ENCODE results near the gene EML4. TPM values are rescaled to one million over a fixed set of nuclear protein-coding genes. Genes with fewer than 3 reads are reported as not detected.
"Not testable (repeated sequence)": the region's sequence is repeated elsewhere in the genome, so short reads cannot be mapped to it uniquely, and the experiment has no call there.

EML4 gene
- 10 to 100 TPM; 47.9 to 88.3 (median 66.3) TPM for total RNA-seq
- long read RNA-seq, donor 1, full-length matches to known transcripts: 13 of 25 reads
- long read RNA-seq, donor 1, partial matches to known transcripts: 8 of 25 reads
- long read RNA-seq, donor 1, other reads (novel, unspliced or antisense): 4 of 25 reads
- long read RNA-seq, donor 2, transcript EML4-205 (4 exons, 962 nt): major isoform, 5 of 25 reads
- long read RNA-seq, donor 2, partial matches to known transcripts: 16 of 25 reads
- long read RNA-seq, donor 2, other reads (novel, unspliced or antisense): 4 of 25 reads

DNA sequence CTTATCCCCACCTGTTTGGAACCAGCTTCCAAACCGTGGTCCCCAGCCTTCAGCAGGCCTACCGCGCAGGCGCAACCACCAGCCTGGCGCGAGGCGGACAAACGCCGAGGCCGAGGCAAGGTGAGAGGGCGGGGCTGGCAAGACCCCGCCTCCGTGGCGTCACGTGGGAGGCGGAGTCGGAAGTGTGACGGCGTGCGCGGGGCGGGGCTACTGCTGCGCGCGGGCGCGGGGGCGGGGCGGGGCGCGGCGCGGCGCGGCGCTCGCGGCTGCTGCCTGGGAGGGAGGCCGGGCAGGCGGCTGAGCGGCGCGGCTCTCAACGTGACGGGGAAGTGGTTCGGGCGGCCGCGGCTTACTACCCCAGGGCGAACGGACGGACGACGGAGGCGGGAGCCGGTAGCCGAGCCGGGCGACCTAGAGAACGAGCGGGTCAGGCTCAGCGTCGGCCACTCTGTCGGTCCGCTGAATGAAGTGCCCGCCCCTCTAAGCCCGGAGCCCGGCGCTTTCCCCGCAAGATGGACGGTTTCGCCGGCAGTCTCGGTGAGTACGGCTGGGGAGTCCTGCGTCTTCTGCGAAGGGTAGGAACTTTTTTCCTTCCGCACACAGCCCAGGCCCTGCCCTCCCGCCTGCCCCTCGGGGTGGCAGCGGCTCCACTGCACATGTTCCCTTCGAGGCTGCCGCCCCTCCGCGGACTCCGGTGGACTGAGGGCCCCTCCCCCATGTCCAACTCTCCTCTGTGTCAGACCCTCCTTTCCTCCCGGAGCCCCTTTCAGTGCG is at the start of gene EML4:
EML4 (plus strand) TSS at position 254 of the 774 bp plus-strand sequence; CDS start at position 513, 259 bp downstream.
- intact Hi-C loops (cut with DNase I, micrococcal nuclease): no loop called here
- Histone ChIP-seq H3K36me3 (ENCODE audit: low read depth) (no peaks in the 10 kb centered on the region), H3K4me1 (ENCODE audit: low read depth) (peaks cover 18% of the 10 kb centered on the region), H3K9me3 (no peaks in the 10 kb centered on the region), H3K4me3 (peak within 1 kb of the TSS; percentile 78)
- DNase-seq (peak; percentile 93 to 97 (median 96)), ATAC-seq (peak; percentile 96)
- TF ChIP-seq, protein P1, sequence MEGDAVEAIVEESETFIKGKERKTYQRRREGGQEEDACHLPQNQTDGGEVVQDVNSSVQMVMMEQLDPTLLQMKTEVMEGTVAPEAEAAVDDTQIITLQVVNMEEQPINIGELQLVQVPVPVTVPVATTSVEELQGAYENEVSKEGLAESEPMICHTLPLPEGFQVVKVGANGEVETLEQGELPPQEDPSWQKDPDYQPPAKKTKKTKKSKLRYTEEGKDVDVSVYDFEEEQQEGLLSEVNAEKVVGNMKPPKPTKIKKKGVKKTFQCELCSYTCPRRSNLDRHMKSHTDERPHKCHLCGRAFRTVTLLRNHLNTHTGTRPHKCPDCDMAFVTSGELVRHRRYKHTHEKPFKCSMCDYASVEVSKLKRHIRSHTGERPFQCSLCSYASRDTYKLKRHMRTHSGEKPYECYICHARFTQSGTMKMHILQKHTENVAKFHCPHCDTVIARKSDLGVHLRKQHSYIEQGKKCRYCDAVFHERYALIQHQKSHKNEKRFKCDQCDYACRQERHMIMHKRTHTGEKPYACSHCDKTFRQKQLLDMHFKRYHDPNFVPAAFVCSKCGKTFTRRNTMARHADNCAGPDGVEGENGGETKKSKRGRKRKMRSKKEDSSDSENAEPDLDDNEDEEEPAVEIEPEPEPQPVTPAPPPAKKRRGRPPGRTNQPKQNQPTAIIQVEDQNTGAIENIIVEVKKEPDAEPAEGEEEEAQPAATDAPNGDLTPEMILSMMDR (IDR thresholded peaks at IDR 0.05): no peak

DNA sequence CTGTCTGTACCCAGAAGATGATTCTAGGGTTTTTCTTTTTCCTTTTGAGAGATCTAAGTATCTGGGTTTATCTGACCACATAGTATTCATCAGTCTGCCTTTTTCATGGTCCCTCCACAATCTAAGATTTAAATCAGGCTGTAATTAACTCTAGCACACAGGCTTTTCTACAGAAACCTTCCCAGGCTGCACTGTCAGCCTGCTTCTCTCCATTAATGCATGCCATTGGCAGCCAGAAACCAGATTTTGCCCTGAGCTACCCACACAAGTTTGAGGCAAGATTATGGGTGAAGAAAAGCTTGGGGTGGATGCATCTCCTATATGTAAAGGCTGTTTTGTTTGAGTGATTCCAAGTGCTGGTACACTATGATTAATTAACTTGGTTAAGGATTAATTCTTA is 45.7 kb upstream of the EML4 start:
- H3K9me3 ChIP-seq: no peaks in the 10 kb centered on the region
- no peaks in the 10 kb centered on the region for H3K36me3 ChIP-seq (ENCODE audit: low read depth)
- H3K4me1 ChIP-seq (ENCODE audit: low read depth): peaks cover 10% of the 10 kb centered on the region
- H3K4me3 ChIP-seq: no peak overlapping the region
- TF ChIP-seq, protein P1 (IDR thresholded peaks at IDR 0.05): no peak
- ATAC-seq (no peak), DNase-seq (no peak)
- intact Hi-C loops (cut with DNase I, micrococcal nuclease): no loop called here

DNA sequence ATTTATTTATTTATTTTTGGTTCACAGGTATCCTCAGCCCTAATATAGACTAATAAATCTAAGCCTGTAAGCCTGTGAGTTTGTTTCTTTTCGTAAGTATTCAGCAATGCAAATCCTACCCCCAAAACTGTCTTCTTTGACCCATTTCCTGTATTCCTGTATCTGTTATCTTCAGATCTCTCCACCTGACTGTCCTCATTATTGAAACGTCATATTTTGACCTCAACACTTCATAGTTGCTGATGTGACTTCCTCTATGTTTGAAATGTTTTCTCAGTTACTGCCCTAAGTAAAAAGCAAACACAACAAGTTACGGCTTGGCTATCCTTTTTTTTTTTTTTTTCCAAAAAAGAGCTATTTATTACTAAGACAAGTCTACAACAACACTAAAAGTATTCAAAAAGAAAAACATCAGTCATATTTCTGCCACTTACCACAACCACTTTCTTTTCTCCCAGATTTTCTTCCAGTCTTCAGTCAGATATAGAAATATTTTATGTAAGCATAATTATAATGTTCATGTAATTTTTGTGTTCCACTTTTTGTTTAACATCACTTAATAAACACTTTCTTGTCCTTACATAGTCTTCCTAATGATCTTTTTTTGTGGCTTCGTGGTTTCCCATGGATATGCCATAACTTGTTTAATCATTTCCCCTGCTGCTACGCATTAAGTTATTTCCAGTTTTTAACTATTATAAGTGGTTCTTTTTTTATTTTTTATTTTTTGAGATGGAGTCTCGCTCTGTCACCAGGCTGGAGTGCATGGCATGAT is 45.0 kb upstream of the EML4 start:
- Histone ChIP-seq H3K36me3 (ENCODE audit: low read depth) (no peaks in the 10 kb centered on the region), H3K9me3 (no peaks in the 10 kb centered on the region), H3K4me1 (ENCODE audit: low read depth) (peaks cover 16% of the 10 kb centered on the region), H3K4me3 (no peak overlapping the region)
- intact Hi-C loops (cut with DNase I, micrococcal nuclease): no loop called here
- ATAC-seq (peak; percentile 42), DNase-seq (no peak)
- TF ChIP-seq, protein P1 (IDR thresholded peaks at IDR 0.05): no peak

GRCh38 chr2:42125841-42126594 is 43.1 kb upstream of the EML4 start:
- TF ChIP-seq, protein P1 (IDR thresholded peaks at IDR 0.05): no peak
- Histone ChIP-seq H3K4me3 (no peak overlapping the region), H3K4me1 (ENCODE audit: low read depth) (peaks cover 16% of the 10 kb centered on the region), H3K36me3 (ENCODE audit: low read depth) (no peaks in the 10 kb centered on the region), H3K9me3 (no peaks in the 10 kb centered on the region)
- DNase-seq (peak in 2 of 3 donors; percentile 47 to 52), ATAC-seq (peak; percentile 86)
- intact Hi-C loops (cut with DNase I, micrococcal nuclease): no loop called here

DNA sequence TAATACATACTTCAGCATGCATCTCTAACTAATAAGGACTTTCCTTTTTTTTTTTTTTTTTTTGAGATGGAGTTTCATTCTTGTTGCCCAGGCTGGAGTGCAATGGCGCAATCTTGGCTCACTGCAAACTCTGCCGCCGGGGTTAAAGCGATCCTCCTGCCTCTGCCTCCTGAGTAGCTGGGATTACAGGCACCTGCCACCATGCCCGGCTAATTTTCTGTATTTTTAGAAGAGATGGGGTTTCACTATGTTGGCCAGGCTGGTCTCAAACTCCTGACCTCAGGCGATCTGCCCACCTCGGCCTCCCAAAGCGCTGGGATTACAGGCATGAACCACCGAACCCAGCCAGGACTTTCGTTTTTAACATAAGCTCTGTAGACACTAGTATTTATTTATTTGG is 42.3 kb upstream of the EML4 start:
- H3K4me1 ChIP-seq (ENCODE audit: low read depth): peaks cover 16% of the 10 kb centered on the region
- ATAC-seq: not testable (repeated sequence)

More for the DNA sequence above, 42.3 kb upstream of the EML4 start:
- H3K9me3 ChIP-seq; H3K4me3 ChIP-seq; intact Hi-C loops (cut with DNase I, micrococcal nuclease); H3K36me3 ChIP-seq (ENCODE audit: low read depth); DNase-seq: not testable (repeated sequence)
